ENCODE data around the gene ZSCAN10. TPM values are rescaled to one million over a fixed set of nuclear protein-coding genes. Genes with fewer than 3 reads are reported as not detected.
A peak's percentile ranks its signal among the peaks of the same experiment; 100 is the strongest.
"Not testable (repeated sequence)": the region's sequence is repeated elsewhere in the genome, so short reads cannot be mapped to it uniquely, and the experiment has no call there.

ZSCAN10 gene
- total RNA-seq, 4 donors from 2014 or later = not detected

GRCh38 chr16:3084969-3085670 lies 14.0 kb downstream of the ZSCAN10 start:
- no peaks in the 10 kb centered on the region for H3K36me3 ChIP-seq
- H3K4me1 ChIP-seq = peaks cover 0 to 10% (median 0%) of the 10 kb centered on the region in 4 donors
- H3K9me3 ChIP-seq = no peaks in the 10 kb centered on the region
- TF ChIP-seq POLR2A (IDR thresholded peaks at IDR 0.05) = no peak
- WGBS, 2 donors = 63 to 76% methylated on average over 7 of the region's 7 CpGs
- H3K27me3 ChIP-seq = peaks cover 0 to 5% of the 10 kb centered on the region in 2 donors
- H3K4me3 ChIP-seq = no peak overlapping the region
- H3K27ac ChIP-seq = no peak overlapping the region
- no peak for DNase-seq (ENCODE audit: low spot score in 2 of 2)

GRCh38 chr16:3084491-3084890 lies 14.6 kb downstream of the ZSCAN10 start:
- Histone ChIP-seq H3K4me1 (peaks cover 0 to 10% (median 0%) of the 10 kb centered on the region in 4 donors), H3K27ac (no peak overlapping the region), H3K27me3 (peaks cover 0 to 7% of the 10 kb centered on the region in 2 donors), H3K4me3 (no peak overlapping the region), H3K9me3 (no peaks in the 10 kb centered on the region), H3K36me3 (no peaks in the 10 kb centered on the region)
- TF ChIP-seq POLR2A (IDR thresholded peaks at IDR 0.05) (no peak), CTCF (IDR thresholded peaks at IDR 0.05) (no peak), EP300 (IDR thresholded peaks at IDR 0.05) (no peak)
- WGBS, 2 donors = 84 to 96% methylated on average over 1 of the region's 1 CpG
- no peak for DNase-seq (ENCODE audit: low spot score in 2 of 2)

- not testable (repeated sequence) for H3K36me3 ChIP-seq; H3K9me3 ChIP-seq; DNase-seq (ENCODE audit: low spot score in 2 of 2); H3K27ac ChIP-seq; H3K27me3 ChIP-seq; H3K4me1 ChIP-seq; H3K4me3 ChIP-seq
- 83 to 87% methylated on average over 7 of the region's 8 CpGs for WGBS, 2 donors
Observed at GRCh38 chr16:3083408-3083807, 15.7 kb downstream of the ZSCAN10 start.

- not testable (repeated sequence) for DNase-seq (ENCODE audit: low spot score in 2 of 2); H3K36me3 ChIP-seq; H3K4me3 ChIP-seq; H3K27me3 ChIP-seq; H3K9me3 ChIP-seq; H3K4me1 ChIP-seq; H3K27ac ChIP-seq
- WGBS, 2 donors = 92 to 94% methylated on average over 13 of the region's 13 CpGs
Observed at GRCh38 chr16:3081957-3082356, 17.1 kb downstream of the ZSCAN10 start.

- TF ChIP-seq EP300 (IDR thresholded peaks at IDR 0.05) (no peak), CTCF (IDR thresholded peaks at IDR 0.05) (no peak), POLR2A (IDR thresholded peaks at IDR 0.05) (no peak)
- H3K27ac ChIP-seq = no peak overlapping the region
- no peak overlapping the region for H3K4me3 ChIP-seq
- H3K9me3 ChIP-seq = no peaks in the 10 kb centered on the region
- DNase-seq (ENCODE audit: low spot score in 2 of 2) = no peak
- H3K4me1 ChIP-seq = no peaks in the 10 kb centered on the region
- H3K27me3 ChIP-seq = peaks cover 0 to 22% of the 10 kb centered on the region in 2 donors
- H3K36me3 ChIP-seq = no peaks in the 10 kb centered on the region
- WGBS, 2 donors = 83 to 85% methylated on average over 17 of the region's 17 CpGs
Observed at GRCh38 chr16:3080024-3080423, 19.1 kb downstream of the ZSCAN10 start.

- TF ChIP-seq CTCF (IDR thresholded peaks at IDR 0.05) (no peak), POLR2A (IDR thresholded peaks at IDR 0.05) (no peak)
- H3K9me3 ChIP-seq = no peaks in the 10 kb centered on the region
- peaks cover 0 to 25% of the 10 kb centered on the region in 2 donors for H3K27me3 ChIP-seq
- H3K36me3 ChIP-seq = no peaks in the 10 kb centered on the region
- peak overlapping the region in 1 of 4 donors; percentile 56 for H3K27ac ChIP-seq
- no peak overlapping the region for H3K4me3 ChIP-seq
- no peak for DNase-seq (ENCODE audit: low spot score in 2 of 2)
- H3K4me1 ChIP-seq = no peaks in the 10 kb centered on the region
- 66 to 83% methylated on average over 6 of the region's 6 CpGs for WGBS, 2 donors
Observed at GRCh38 chr16:3076577-3076976, 22.5 kb downstream of the ZSCAN10 start.

- Histone ChIP-seq H3K27me3 (peaks cover 0 to 25% of the 10 kb centered on the region in 2 donors), H3K27ac (peak overlapping the region in 1 of 4 donors; percentile 64)
- not testable (repeated sequence) for H3K4me3 ChIP-seq; H3K9me3 ChIP-seq; DNase-seq (ENCODE audit: low spot score in 2 of 2); H3K36me3 ChIP-seq; H3K4me1 ChIP-seq
- 80 to 82% methylated on average over 6 of the region's 6 CpGs for WGBS, 2 donors
Observed at GRCh38 chr16:3075946-3076345, 23.1 kb downstream of the ZSCAN10 start.
